Activated CD8-positive, alpha-beta memory T cell treated with anti-CD3 and anti-CD28 coated beads, Interleukin-2, amount 50 U/mL, for 1 hour (primary cell): ENCODE results near the gene ENO2.

Source experiments
- DNase-seq: peaks from one replicate; pipeline ENCODE4 v3.0.0-alpha.2; 2020; ENCODE audit errors: extremely low read depth

Gene ENO2

GRCh38 chr12:6960593-6961277, 46.4 kb downstream of the ENO2 start:
- no peak for DNase-seq

GRCh38 chr12:6961278-6961694, 46.9 kb downstream of the ENO2 start:
- peak; percentile 86 for DNase-seq

- DNase-seq: no peak
These were observed 47.4 kb downstream of the ENO2 start for GRCh38 chr12:6961695-6962284.

GRCh38 chr12:6962285-6963015, 48.1 kb downstream of the ENO2 start:
- DNase-seq: no peak

- DNase-seq: no peak
These were observed 48.8 kb downstream of the ENO2 start for GRCh38 chr12:6963016-6963731.

GRCh38 chr12:6963791-6964413, 49.5 kb downstream of the ENO2 start:
- DNase-seq: no peak

- DNase-seq: no peak
These were observed 50.2 kb downstream of the ENO2 start for GRCh38 chr12:6964605-6965025.

- peak; percentile 77 for DNase-seq
These were observed 50.8 kb downstream of the ENO2 start for GRCh38 chr12:6965026-6965661.

- DNase-seq: no peak
These were observed 51.3 kb downstream of the ENO2 start for GRCh38 chr12:6965714-6966113.

GRCh38 chr12:6966351-6966750, 52.0 kb downstream of the ENO2 start:
- DNase-seq: no peak

GRCh38 chr12:6967651-6968100, 53.3 kb downstream of the ENO2 start:
- DNase-seq: no peak

GRCh38 chr12:6968426-6968825, 54.0 kb downstream of the ENO2 start:
- DNase-seq: no peak

- DNase-seq: no peak
These were observed 55.7 kb downstream of the ENO2 start for GRCh38 chr12:6970096-6970527.
